ENCODE measurements around the gene SPHK2. TPM values are rescaled to one million over a fixed set of nuclear protein-coding genes. Genes with fewer than 3 reads are reported as not detected.

The SPHK2 gene
- total RNA-seq, 1 donor, result 7.8 TPM

DNA sequence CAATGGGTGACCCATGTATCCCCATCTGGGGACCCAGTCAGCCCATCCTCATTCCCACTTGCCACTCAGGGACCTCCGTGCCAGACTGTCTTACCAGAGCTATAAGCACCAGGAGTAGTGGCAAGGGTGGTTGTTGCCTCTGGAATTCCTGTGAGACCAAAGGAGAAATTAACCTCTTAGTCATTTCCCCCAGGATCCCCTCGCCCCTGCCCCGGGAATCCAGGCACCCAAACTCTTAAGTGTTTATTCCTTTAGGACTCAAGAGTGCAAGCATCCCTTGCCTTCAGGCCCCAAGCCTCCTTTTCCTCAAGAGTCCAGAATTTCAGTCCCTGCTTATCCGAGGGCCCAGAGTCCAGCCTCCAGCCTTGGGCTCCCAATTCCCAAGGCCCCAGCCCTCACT lies 44.4 kb downstream of the SPHK2 start:
- TF ChIP-seq, protein P1, sequence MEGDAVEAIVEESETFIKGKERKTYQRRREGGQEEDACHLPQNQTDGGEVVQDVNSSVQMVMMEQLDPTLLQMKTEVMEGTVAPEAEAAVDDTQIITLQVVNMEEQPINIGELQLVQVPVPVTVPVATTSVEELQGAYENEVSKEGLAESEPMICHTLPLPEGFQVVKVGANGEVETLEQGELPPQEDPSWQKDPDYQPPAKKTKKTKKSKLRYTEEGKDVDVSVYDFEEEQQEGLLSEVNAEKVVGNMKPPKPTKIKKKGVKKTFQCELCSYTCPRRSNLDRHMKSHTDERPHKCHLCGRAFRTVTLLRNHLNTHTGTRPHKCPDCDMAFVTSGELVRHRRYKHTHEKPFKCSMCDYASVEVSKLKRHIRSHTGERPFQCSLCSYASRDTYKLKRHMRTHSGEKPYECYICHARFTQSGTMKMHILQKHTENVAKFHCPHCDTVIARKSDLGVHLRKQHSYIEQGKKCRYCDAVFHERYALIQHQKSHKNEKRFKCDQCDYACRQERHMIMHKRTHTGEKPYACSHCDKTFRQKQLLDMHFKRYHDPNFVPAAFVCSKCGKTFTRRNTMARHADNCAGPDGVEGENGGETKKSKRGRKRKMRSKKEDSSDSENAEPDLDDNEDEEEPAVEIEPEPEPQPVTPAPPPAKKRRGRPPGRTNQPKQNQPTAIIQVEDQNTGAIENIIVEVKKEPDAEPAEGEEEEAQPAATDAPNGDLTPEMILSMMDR (IDR thresholded peaks at IDR 0.05; ENCODE audit: insufficient read depth, low read depth, low read length), result no peak
- H3K4me3 ChIP-seq (ENCODE audit: low read depth, low read length), result no peak overlapping the region

DNA sequence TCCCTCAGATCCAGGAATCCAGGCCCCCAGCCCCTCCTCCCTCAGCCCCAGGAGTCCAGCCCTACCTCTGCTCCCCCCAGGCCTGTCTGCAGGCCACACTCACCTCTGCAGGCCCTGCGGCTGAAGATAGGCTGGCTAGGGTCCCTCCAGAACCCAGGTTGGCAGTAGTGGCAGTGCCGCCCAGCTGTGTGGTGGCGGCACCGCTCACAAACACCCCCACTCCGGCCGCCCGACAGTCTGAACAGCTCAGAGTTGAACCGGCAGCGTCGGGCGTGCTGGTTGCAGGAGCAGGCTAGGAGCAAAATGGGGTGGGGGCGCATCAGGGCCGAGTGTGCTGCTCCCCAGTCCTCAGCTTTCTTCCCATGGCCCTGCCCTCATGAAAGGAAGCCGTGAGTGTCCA lies 45.2 kb downstream of the SPHK2 start:
- DNase-seq (ENCODE audit: low read depth), result no peak
- TF ChIP-seq, protein P1 (IDR thresholded peaks at IDR 0.05; ENCODE audit: insufficient read depth, low read depth, low read length), result no peak
- H3K4me3 ChIP-seq (ENCODE audit: low read depth, low read length), result no peak overlapping the region

More for the DNA sequence above, 44.4 kb downstream of the SPHK2 start:
- DNase-seq (ENCODE audit: low read depth), result no peak

- H3K4me3 ChIP-seq (ENCODE audit: low read depth, low read length), result no peak overlapping the region
- DNase-seq (ENCODE audit: low read depth), result no peak
- TF ChIP-seq, protein P1 (IDR thresholded peaks at IDR 0.05; ENCODE audit: insufficient read depth, low read depth, low read length), result no peak
These were observed 46.5 kb downstream of the SPHK2 start for GRCh38 chr19:48665786-48666185.

GRCh38 chr19:48668332-48668731 lies 49.0 kb downstream of the SPHK2 start:
- DNase-seq (ENCODE audit: low read depth), result no peak

DNA sequence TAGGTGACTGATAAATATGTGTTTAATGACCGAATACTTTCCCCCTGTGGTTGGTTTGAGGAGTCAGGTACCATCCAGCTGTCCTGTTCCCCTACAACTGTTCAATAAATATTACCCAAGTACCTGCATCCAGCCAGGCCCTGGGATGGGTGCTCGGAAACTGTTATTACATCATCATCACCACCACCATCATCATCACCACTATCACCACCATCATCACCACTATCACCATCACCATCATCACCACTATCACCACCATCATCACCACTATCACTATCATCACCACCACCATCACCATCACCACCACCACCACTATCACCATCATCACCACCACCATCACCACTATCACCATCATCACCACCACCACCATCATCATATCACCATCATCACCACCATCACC lies 49.5 kb downstream of the SPHK2 start:
- TF ChIP-seq, protein P1 (IDR thresholded peaks at IDR 0.05; ENCODE audit: insufficient read depth, low read depth, low read length), result no peak
- H3K4me3 ChIP-seq (ENCODE audit: low read depth, low read length), result no peak overlapping the region

More at GRCh38 chr19:48668332-48668731, 49.0 kb downstream of the SPHK2 start:
- H3K4me3 ChIP-seq (ENCODE audit: low read depth, low read length), result no peak overlapping the region
- TF ChIP-seq, protein P1 (IDR thresholded peaks at IDR 0.05; ENCODE audit: insufficient read depth, low read depth, low read length), result no peak

DNA sequence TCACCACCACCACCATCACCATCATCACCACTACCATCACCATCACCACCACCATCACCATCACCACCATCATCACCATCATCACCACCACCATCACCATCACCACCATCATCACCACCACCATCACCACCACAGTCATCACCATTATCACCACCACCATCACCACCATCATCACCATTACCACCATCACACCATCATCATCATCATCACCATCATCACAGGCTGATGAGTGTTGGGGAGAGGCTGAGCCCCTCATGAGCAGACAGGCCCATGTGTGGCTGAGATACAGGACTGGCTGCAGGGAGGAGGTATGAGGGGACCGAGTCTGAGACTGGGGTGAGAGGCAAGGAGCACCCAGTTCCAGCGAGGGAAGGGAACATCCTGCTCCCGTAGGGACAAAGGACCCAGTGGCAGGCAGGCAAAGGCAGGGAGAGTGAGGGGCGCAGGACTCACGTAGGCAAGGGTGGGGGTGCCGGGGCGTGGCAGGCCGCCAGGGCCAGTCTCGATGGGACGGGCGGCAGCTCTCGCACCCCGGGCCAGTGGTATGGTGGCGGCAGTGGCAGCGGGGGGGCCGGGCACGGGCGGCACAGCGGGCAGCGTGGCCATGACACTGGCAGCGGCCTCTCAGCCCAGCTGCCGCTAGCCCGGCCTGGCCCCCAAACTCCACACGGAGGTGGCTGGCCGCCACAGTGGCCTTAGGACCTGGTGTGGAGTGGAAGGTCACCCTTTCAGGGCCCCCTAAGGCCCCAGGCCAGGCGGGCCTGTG lies 50.8 kb downstream of the SPHK2 start:
- H3K4me3 ChIP-seq (ENCODE audit: low read depth, low read length), result no peak overlapping the region
- TF ChIP-seq, protein P1 (IDR thresholded peaks at IDR 0.05; ENCODE audit: insufficient read depth, low read depth, low read length), result no peak
- DNase-seq (ENCODE audit: low read depth), result no peak

More for the DNA sequence above, 49.5 kb downstream of the SPHK2 start:
- DNase-seq (ENCODE audit: low read depth), result no peak
